Ishikawa (cell line): ENCODE measurements around the gene FEZF2.

Source experiments
- EP300 ChIP-seq: IDR thresholded peaks from 2 replicates; pipeline ENCODE4 v1.6.1; 2012; ENCODE audit warnings: borderline replicate concordance
- FOXM1 ChIP-seq: IDR thresholded peaks from 2 replicates; pipeline ENCODE4 v1.6.1; 2012; ENCODE audit warnings: low read depth, borderline replicate concordance
- RAD21 ChIP-seq: IDR thresholded peaks from 2 replicates; pipeline ENCODE4 v1.6.1; 2012; ENCODE audit warnings: low read depth
- TEAD4 ChIP-seq: IDR thresholded peaks from 2 replicates; pipeline ENCODE4 v1.6.1; 2012
- ZBTB7A ChIP-seq: IDR thresholded peaks from 2 replicates; pipeline ENCODE4 v1.6.1; 2012; ENCODE audit warnings: low read depth
- TF ChIP-seq, protein P1 (sequence below): IDR thresholded peaks from 2 replicates; pipeline ENCODE4 v1.6.1; 2012

DNA sequence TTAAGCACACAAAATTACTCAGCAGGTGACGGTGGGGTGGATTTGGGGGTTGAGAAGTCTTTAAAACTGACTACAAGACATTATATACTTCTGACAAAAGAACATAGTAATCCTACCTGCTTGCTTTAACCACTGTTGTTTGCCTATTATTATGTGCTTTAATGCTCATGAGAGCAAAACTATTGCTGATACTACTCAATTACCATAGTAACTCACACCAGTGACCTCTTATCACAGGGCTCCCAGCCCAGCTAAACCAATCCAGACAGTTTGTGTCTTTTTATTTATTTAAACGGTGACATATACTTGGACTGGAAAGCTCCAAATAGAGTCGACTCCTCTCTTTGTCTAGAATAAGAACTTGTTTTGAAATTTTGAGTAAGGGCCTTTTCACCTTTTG is 42.8 kb upstream of the FEZF2 start:
- TF ChIP-seq EP300 (no peak), ZBTB7A (no peak), TEAD4 (no peak), RAD21 (no peak), FOXM1 (no peak)
- TF ChIP-seq, protein P1, sequence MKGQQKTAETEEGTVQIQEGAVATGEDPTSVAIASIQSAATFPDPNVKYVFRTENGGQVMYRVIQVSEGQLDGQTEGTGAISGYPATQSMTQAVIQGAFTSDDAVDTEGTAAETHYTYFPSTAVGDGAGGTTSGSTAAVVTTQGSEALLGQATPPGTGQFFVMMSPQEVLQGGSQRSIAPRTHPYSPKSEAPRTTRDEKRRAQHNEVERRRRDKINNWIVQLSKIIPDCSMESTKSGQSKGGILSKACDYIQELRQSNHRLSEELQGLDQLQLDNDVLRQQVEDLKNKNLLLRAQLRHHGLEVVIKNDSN: no peak
